GM19099 (cell line): ENCODE measurements around the gene OLIG3.

Source experiments
- POLR2A ChIP-seq: IDR thresholded peaks from 3 replicates; pipeline ENCODE4 v1.6.1; 2011; ENCODE audit warnings: low read depth; ENCODE audit not compliant: insufficient read length; ENCODE audit errors: extremely low read depth

The OLIG3 gene

GRCh38 chr6:137452333-137452894 lies 41.8 kb downstream of the OLIG3 start:
- TF ChIP-seq POLR2A: no peak

DNA sequence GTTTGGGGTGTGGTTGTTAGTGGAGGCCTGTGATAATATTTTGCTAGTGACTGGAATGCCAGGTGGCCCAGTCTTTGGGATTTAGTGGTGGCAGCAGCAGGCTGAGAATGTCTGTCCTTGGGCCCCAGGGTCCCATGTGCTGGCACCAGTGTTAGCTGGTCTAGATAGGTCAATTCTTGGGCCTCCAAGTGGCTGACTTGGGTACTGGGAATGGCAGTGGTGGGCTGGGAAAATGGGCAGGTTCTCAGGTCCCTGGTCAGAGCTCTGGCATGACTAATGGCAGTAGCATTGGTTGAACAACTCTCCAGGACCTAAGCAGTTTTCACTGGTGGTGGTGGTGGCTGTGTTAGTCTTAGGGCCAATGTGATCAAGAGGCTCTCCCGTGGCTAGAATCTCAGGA lies 50.3 kb downstream of the OLIG3 start:
- TF ChIP-seq POLR2A: no peak
